OCI-LY7 (cell line): Measurements from ENCODE around the gene MCTS1. TPM values are rescaled to one million over a fixed set of nuclear protein-coding genes. Genes with fewer than 3 reads are reported as not detected.
"Not testable (repeated sequence)": the region's sequence is repeated elsewhere in the genome, so short reads cannot be mapped to it uniquely, and the experiment has no call there.

Experiments
- BruUV-seq: library from RNA; stranded (reverse); fragments of 400-500 nt; replicated peaks from 2 replicates; lab custom pipeline; 2021; lab: Mats Ljungman, UMichigan
- CTCF ChIA-PET: fragments of 300-600 bp; sonication (Branson Sonifier 250); formaldehyde crosslinking; loops from one replicate; lab custom pipeline; 2022; ENCODE audit warnings: antibody characterized with exemption; ENCODE audit not compliant: unreplicated experiment; lab: Charles Lee
- POLR2A ChIA-PET: fragments of 300-600 bp; sonication (Branson Sonifier 250); formaldehyde crosslinking; loops from one replicate; lab custom pipeline; 2022; ENCODE audit warnings: antibody characterized with exemption; lab: Charles Lee
- DNase-seq: peaks from one replicate; pipeline ENCODE4 v3.0.0-alpha.2; 2015; ENCODE audit warnings: low spot score
- H2AFZ ChIP-seq: fragments of 200-600 bp; sonication (generic), shearing (Covaris generic); 2 replicates; pipeline ENCODE4 v1.6.1; 2014; ENCODE audit warnings: mild to moderate bottlenecking, antibody characterized with exemption, low read length, moderate library complexity
- H3K27ac ChIP-seq: fragments of 200-600 bp; sonication (generic); 2 replicates; pipeline ENCODE4 v1.5.1; 2014; ENCODE audit warnings: mixed run types, low read depth, mild to moderate bottlenecking, moderate library complexity, low read length, inconsistent platforms; ENCODE audit not compliant: poor library complexity, severe bottlenecking
- H3K36me3 ChIP-seq: fragments of 200-600 bp; sonication (generic); 2 replicates; pipeline ENCODE4 v1.6.1; 2014; ENCODE audit warnings: mild to moderate bottlenecking, antibody characterized with exemption, low read length, moderate library complexity, mixed read lengths; ENCODE audit not compliant: insufficient read depth
- H3K4me1 ChIP-seq: fragments of 200-600 bp; sonication (generic); 2 replicates; pipeline ENCODE4 v1.5.1; 2014; ENCODE audit warnings: mild to moderate bottlenecking, low read length; ENCODE audit not compliant: insufficient read depth, poor library complexity, severe bottlenecking
- H3K4me2 ChIP-seq: fragments of 200-600 bp; sonication (generic); 2 replicates; pipeline ENCODE4 v1.6.1; 2014; ENCODE audit warnings: mild to moderate bottlenecking, low read length
- H3K4me3 ChIP-seq: fragments of 200-600 bp; sonication (generic); 2 replicates; pipeline ENCODE4 v1.5.1; 2014; ENCODE audit warnings: mild to moderate bottlenecking, low read depth, low read length; ENCODE audit not compliant: poor library complexity, severe bottlenecking
- H3K79me2 ChIP-seq: fragments of 200-600 bp; sonication (generic); 2 replicates; pipeline ENCODE4 v1.6.1; 2016; ENCODE audit warnings: low read depth, mild to moderate bottlenecking, low read length, moderate library complexity, mixed read lengths; ENCODE audit not compliant: insufficient read depth
- H3K9me2 ChIP-seq: fragments of 200-600 bp; sonication (generic); 2 replicates; pipeline ENCODE4 v1.6.1; 2016; ENCODE audit warnings: mild to moderate bottlenecking, low read length, mixed read lengths; ENCODE audit not compliant: insufficient read depth
- H3K9me3 ChIP-seq: fragments of 200-600 bp; sonication (generic); 2 replicates; pipeline ENCODE4 v1.6.1; 2014; ENCODE audit warnings: mild to moderate bottlenecking, mixed run types, low read length, mixed read lengths
- H4K20me1 ChIP-seq: fragments of 200-600 bp; sonication (generic); 2 replicates; pipeline ENCODE4 v1.6.1; 2014; ENCODE audit warnings: mild to moderate bottlenecking, antibody characterized with exemption, low read length, moderate library complexity, mixed read lengths; ENCODE audit not compliant: insufficient read depth
- CTCF ChIP-seq: fragments of 200-600 bp; sonication (generic); conservative IDR thresholded peaks from 2 replicates; pipeline ENCODE4 v1.5.1; 2014; ENCODE audit warnings: mild to moderate bottlenecking, antibody characterized with exemption, low read length, moderate library complexity, mixed read lengths
- EZH2phosphoT487 ChIP-seq: fragments of 200-600 bp; sonication (generic); IDR thresholded peaks from 2 replicates; pipeline ENCODE4 v1.6.1; 2018; ENCODE audit warnings: low read depth, borderline replicate concordance, mild to moderate bottlenecking, mixed run types, antibody characterized with exemption, low read length, moderate library complexity, mixed read lengths
- intact Hi-C: fragments of 100-400 bp; cut with micrococcal nuclease; formaldehyde crosslinking; loops from one replicate; pipeline ENCODE4 v1.10.0; 2022; ENCODE audit not compliant: unreplicated experiment
- total RNA-seq, 2 experiments: library from RNA; depleted of rRNA in 1 of 2; stranded (reverse); fragments of >200 nt in 1 of 2; shearing (Covaris generic) in 1 of 2; gene quantifications; 2 replicates each; pipeline ENCODE4 v1.2.3, GENCODE V29; 2014 to 2022

The MCTS1 gene
- total RNA-seq, 2 experiments from 2014 or later = 34.5 to 55.6 TPM

DNA sequence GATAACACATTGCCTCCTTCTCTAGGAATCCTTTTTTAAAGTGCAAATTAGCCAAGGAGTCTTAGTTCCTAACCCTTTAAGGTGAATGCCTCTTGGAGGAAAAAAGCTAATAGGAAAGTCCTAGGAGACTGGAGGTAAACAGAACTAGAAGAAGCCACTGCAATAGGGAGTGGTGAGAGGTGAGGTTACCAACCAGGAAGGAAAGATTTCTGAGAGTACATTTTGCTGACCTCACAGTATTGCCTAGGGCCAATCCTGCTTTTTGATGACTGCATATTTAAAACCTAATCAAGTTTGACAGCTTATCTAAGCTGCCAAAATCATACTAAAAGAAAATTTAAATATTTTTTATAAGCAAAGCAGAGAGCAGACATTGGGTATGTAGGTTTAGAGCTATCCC, 35.9 kb upstream of the MCTS1 start:
- no peak for DNase-seq
- Histone ChIP-seq H3K27ac (no peak overlapping the region), H4K20me1 (no peaks in the 10 kb centered on the region), H3K79me2 (no peaks in the 10 kb centered on the region), H3K4me2 (no peak overlapping the region), H3K9me2 (no peaks in the 10 kb centered on the region), H3K36me3 (no peaks in the 10 kb centered on the region), H2AFZ (no peak overlapping the region), H3K9me3 (no peaks in the 10 kb centered on the region), H3K4me3 (no peak overlapping the region), H3K4me1 (no peaks in the 10 kb centered on the region)
- POLR2A ChIA-PET = no interaction called here
- intact Hi-C loops = no loop called here
- no TSS peak for BruUV-seq
- CTCF ChIA-PET = no interaction called here
- TF ChIP-seq CTCF = no peak
- TF ChIP-seq EZH2phosphoT487 = no peak

- H3K9me3 ChIP-seq = no peaks in the 10 kb centered on the region
- TF ChIP-seq EZH2phosphoT487 (no peak), CTCF (no peak)
- no peak overlapping the region for H3K27ac ChIP-seq
- no peaks in the 10 kb centered on the region for H3K36me3 ChIP-seq
- DNase-seq = no peak
- no peaks in the 10 kb centered on the region for H3K9me2 ChIP-seq
- no TSS peak for BruUV-seq
- intact Hi-C loops = no loop called here
- H3K4me1 ChIP-seq = no peaks in the 10 kb centered on the region
- H3K79me2 ChIP-seq = no peaks in the 10 kb centered on the region
- H4K20me1 ChIP-seq = no peaks in the 10 kb centered on the region
- ChIA-PET CTCF (no interaction called here), POLR2A (interaction anchor here (0.7 kb wide), 1 partner anchor 31 kb away, joined by 3 read pairs; no protein-coding TSS in a partner anchor)
- no peak overlapping the region for H2AFZ ChIP-seq
- no peak overlapping the region for H3K4me3 ChIP-seq
- H3K4me2 ChIP-seq = no peak overlapping the region
Observed at GRCh38 chrX:120568609-120569008, 35.3 kb upstream of the MCTS1 start.

DNA sequence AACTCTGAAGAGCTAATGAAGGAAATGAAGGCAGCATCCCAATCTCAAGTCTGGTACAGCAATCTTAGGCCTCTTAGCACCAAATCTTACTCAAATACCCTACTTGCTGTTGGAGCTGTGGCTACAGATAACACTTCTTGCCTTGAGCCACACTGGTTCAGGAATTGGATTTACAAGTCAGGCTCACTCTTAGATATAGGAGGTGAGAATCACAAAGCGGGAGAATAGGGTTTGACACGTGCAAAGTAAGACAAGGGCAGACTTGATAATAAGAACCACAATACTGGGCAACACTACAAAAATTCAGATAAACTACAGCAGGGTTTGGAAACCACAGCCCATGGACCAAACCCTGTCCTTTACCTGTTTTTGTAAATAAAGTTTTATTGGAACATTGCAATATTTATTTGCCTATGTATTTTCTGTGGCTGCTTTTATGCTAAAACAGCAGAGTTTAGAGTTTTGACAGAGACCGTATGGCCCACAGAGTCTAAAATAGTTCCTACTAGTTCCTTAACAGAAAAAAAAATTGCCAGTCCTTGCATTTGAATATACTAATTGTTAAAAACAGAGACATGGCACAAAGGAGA, 33.8 kb upstream of the MCTS1 start:
- Histone ChIP-seq H3K9me2 (no peaks in the 10 kb centered on the region), H4K20me1 (no peaks in the 10 kb centered on the region), H3K4me2 (no peak overlapping the region), H3K27ac (no peak overlapping the region), H3K79me2 (no peaks in the 10 kb centered on the region), H3K4me1 (no peaks in the 10 kb centered on the region), H3K4me3 (no peak overlapping the region), H2AFZ (no peak overlapping the region), H3K36me3 (no peaks in the 10 kb centered on the region), H3K9me3 (no peaks in the 10 kb centered on the region)
- CTCF ChIA-PET = no interaction called here
- DNase-seq = no peak
- intact Hi-C loops = no loop called here
- TF ChIP-seq CTCF (no peak), EZH2phosphoT487 (no peak)
- POLR2A ChIA-PET = interaction anchor here (2.1 kb wide), 1 partner anchor 9 kb away, joined by 7 read pairs; the partner anchor contains the start of gene CUL4B
- BruUV-seq = no TSS peak

DNA sequence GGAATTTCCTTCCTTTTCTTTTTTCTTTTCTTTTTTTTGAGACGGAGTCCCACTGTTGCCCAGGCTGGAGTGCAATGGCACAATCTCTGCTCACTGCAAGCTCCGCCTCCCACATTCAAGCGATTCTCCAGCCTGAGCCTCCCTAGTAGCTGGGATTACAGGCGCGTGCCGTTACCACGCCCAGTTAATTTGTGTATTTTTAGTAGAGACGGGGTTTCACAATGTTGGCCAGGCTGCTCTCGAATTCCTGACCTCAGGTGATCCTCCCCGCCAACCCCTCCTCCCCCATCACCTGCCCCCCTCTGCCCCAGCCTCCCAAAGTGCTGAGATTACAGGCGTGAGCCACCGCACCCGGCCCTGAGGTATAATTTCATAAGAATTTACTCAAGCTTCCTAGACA, 30.1 kb upstream of the MCTS1 start:
- H3K9me3 ChIP-seq, BruUV-seq, H3K9me2 ChIP-seq, POLR2A ChIA-PET, intact Hi-C loops, H3K79me2 ChIP-seq, H3K27ac ChIP-seq, H3K4me3 ChIP-seq, H3K4me2 ChIP-seq, DNase-seq, H3K4me1 ChIP-seq, H3K36me3 ChIP-seq, H4K20me1 ChIP-seq, H2AFZ ChIP-seq, CTCF ChIA-PET: not testable (repeated sequence)
